Measurements from ENCODE around the gene VWA3B.

GRCh38 chr2:98300141-98300874 lies 213.3 kb downstream of the VWA3B start:
- TF ChIP-seq CTCF (conservative IDR thresholded peaks at IDR 0.05; ENCODE audit: low read length) (no peak), EZH2phosphoT487 (IDR thresholded peaks at IDR 0.05; ENCODE audit: borderline replicate concordance, low read depth, low read length) (no peak)
